GM23248 (cell line): Measurements from ENCODE around the gene SUN5. TPM values are rescaled to one million over a fixed set of nuclear protein-coding genes. Genes with fewer than 3 reads are reported as not detected.

ENCODE experiments used
- DNase-seq: peaks from one replicate; pipeline ENCODE4 v3.0.0-alpha.2; 2015
- H2AFZ ChIP-seq: fragments of 200-600 bp; sonication (generic); 2 replicates; pipeline ENCODE4 v1.6.1; 2016; ENCODE audit warnings: antibody characterized with exemption
- H3F3A ChIP-seq: fragments of 200-600 bp; sonication (generic); 2 replicates; pipeline ENCODE4 v1.6.1; 2016; ENCODE audit warnings: mild to moderate bottlenecking, antibody characterized with exemption, mixed run types; ENCODE audit not compliant: insufficient read depth
- H3K27ac ChIP-seq: fragments of 200-600 bp; sonication (generic); 2 replicates; pipeline ENCODE4 v1.5.1; 2016; ENCODE audit warnings: mild to moderate bottlenecking
- H3K27me3 ChIP-seq: fragments of 200-600 bp; sonication (generic); replicated peaks from 2 replicates; pipeline ENCODE4 v1.6.1; 2016; ENCODE audit warnings: mild to moderate bottlenecking; ENCODE audit not compliant: insufficient read depth
- H3K36me3 ChIP-seq: fragments of 200-600 bp; sonication (generic); 2 replicates; pipeline ENCODE4 v1.6.1; 2016; ENCODE audit warnings: low read depth, mild to moderate bottlenecking
- H3K4me1 ChIP-seq: fragments of 200-600 bp; sonication (generic); 2 replicates; pipeline ENCODE4 v1.6.1; 2016; ENCODE audit warnings: mild to moderate bottlenecking; ENCODE audit not compliant: insufficient read depth
- H3K4me2 ChIP-seq: fragments of 200-600 bp; sonication (generic); one replicate; pipeline ENCODE4 v1.6.1; 2016; ENCODE audit warnings: mild to moderate bottlenecking; ENCODE audit not compliant: unreplicated experiment
- H3K4me3 ChIP-seq: fragments of 200-600 bp; sonication (generic); 2 replicates; pipeline ENCODE4 v1.5.1; 2016; ENCODE audit warnings: mild to moderate bottlenecking
- H3K79me2 ChIP-seq: fragments of 200-600 bp; sonication (generic); 2 replicates; pipeline ENCODE4 v1.6.1; 2016; ENCODE audit warnings: mild to moderate bottlenecking; ENCODE audit not compliant: insufficient read depth
- H3K9ac ChIP-seq: fragments of 200-600 bp; sonication (generic); 2 replicates; pipeline ENCODE4 v1.6.1; 2016; ENCODE audit warnings: mild to moderate bottlenecking
- H3K9me2 ChIP-seq: fragments of 200-600 bp; sonication (generic); 2 replicates; pipeline ENCODE4 v1.6.1; 2016; ENCODE audit warnings: mixed run types, mild to moderate bottlenecking, moderate library complexity; ENCODE audit not compliant: insufficient read depth
- H3K9me3 ChIP-seq: fragments of 200-600 bp; sonication (generic); one replicate; pipeline ENCODE4 v1.6.1; 2017; ENCODE audit warnings: low read depth
- H4K20me1 ChIP-seq: fragments of 200-600 bp; sonication (generic); 2 replicates; pipeline ENCODE4 v1.6.0; 2016; ENCODE audit not compliant: insufficient read depth
- EZH2 ChIP-seq: fragments of 200-600 bp; sonication (generic); IDR thresholded peaks from 2 replicates; pipeline ENCODE4 v1.6.1; 2018; ENCODE audit warnings: antibody characterized with exemption, mild to moderate bottlenecking; ENCODE audit not compliant: insufficient read depth, poor library complexity, severe bottlenecking
- EZH2phosphoT487 ChIP-seq: fragments of 200-600 bp; sonication (generic); IDR thresholded peaks from 2 replicates; pipeline ENCODE4 v1.6.1; 2018; ENCODE audit warnings: antibody characterized with exemption, moderate library complexity, mild to moderate bottlenecking, low read depth; ENCODE audit not compliant: insufficient read depth
- WGBS, 2 experiments: methylation state at CpG; one replicate each; pipeline ENCODE4 v1.1.6; 2015 to 2017; ENCODE audit warnings: low lambda C conversion rate in 2 of 2, low coverage in 1 of 2; ENCODE audit errors: missing lambda C conversion rate in 2 of 2; 5-methylcytosine and 5-hydroxymethylcytosine counted together
- in situ Hi-C: fragments of 300-500 bp; cut with MboI; formaldehyde crosslinking; loops from 2 replicates; pipeline ENCODE4 v1.15.0; 2020
- polyA plus RNA-seq: library from polyadenylated mRNA; unstranded; fragments of >200 nt; fragmentation: Nextera tagmentation; extraction: Ambion mirVana; gene quantifications from 2 replicates; pipeline ENCODE4 v1.2.1, GENCODE V29; 2016
- total RNA-seq: library from RNA; depleted of rRNA; stranded (reverse); fragments of >200 nt; shearing (Covaris generic); gene quantifications from 2 replicates; pipeline ENCODE4 v1.2.3, GENCODE V29; 2014

The SUN5 gene
- total and polyA plus RNA-seq, 2 experiments from 2014 or later = not detected

DNA sequence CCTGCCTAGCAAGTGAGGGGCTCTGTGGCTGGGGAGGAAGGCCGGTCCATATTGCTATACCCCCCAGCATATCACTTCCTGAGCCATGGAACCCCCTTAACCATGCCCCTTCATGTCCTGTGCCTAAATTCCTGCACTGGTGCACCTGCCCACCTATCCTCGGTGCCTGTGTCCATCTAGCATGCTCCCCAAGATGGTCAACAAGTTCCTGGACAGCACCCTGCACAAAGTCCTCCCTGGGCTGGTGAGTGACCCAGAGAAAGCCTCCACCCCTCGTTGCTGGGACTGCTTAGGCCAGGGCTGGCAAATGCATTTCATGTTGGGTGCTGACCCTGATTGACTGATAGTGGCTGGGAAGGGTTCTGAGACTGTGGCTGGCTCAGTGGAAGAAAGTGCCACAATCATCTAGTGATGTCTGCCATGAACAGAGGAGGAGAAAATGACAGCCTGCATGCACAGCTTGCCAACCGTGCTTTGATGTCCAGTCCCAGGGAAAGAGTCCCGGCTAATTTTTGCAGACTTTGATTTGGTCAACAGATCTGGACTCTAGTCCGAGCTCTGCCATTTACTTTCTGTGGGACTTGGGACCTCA, 30.8 kb upstream of the SUN5 start:
- in situ Hi-C loops = no loop called here
- H3K36me3 ChIP-seq = no peaks in the 10 kb centered on the region
- H4K20me1 ChIP-seq = no peaks in the 10 kb centered on the region
- no peaks in the 10 kb centered on the region for H3K9me3 ChIP-seq
- H3K4me3 ChIP-seq = no peak overlapping the region
- H2AFZ ChIP-seq = no peak overlapping the region
- no peaks in the 10 kb centered on the region for H3K79me2 ChIP-seq
- H3K9ac ChIP-seq = no peak overlapping the region
- TF ChIP-seq EZH2 = no peak
- TF ChIP-seq EZH2phosphoT487 = no peak
- no peak for DNase-seq
- H3K4me1 ChIP-seq = no peaks in the 10 kb centered on the region
- no peaks in the 10 kb centered on the region; the same call in 1 of the 2 replicates for H3K27me3 ChIP-seq
- H3K27ac ChIP-seq = no peak overlapping the region
- no peak overlapping the region for H3K4me2 ChIP-seq
- no peaks in the 10 kb centered on the region for H3F3A ChIP-seq
- H3K9me2 ChIP-seq = no peaks in the 10 kb centered on the region
- WGBS, 2 experiments = 26 to 31% methylated on average over 6 of the region's 6 CpGs

GRCh38 chr20:33034115-33034514, 29.9 kb upstream of the SUN5 start:
- 44% methylated on average over 5 of the region's 5 CpGs for WGBS, 2 experiments
- TF ChIP-seq EZH2 (no peak), EZH2phosphoT487 (no peak)
- Histone ChIP-seq H3K4me1 (no peaks in the 10 kb centered on the region), H4K20me1 (no peaks in the 10 kb centered on the region), H3K9me3 (no peaks in the 10 kb centered on the region), H3K9ac (no peak overlapping the region), H3K9me2 (no peaks in the 10 kb centered on the region), H3K36me3 (no peaks in the 10 kb centered on the region), H3K4me2 (no peak overlapping the region), H3K27me3 (no peaks in the 10 kb centered on the region; the same call in 1 of the 2 replicates), H3K79me2 (no peaks in the 10 kb centered on the region), H2AFZ (no peak overlapping the region), H3F3A (no peaks in the 10 kb centered on the region), H3K4me3 (no peak overlapping the region), H3K27ac (no peak overlapping the region)
- in situ Hi-C loops = no loop called here
- no peak for DNase-seq

- no peak for DNase-seq
- no peaks in the 10 kb centered on the region for H3K9me2 ChIP-seq
- WGBS, 2 experiments = 23 to 25% methylated on average over 5 of the region's 5 CpGs
- H3F3A ChIP-seq = no peaks in the 10 kb centered on the region
- H3K36me3 ChIP-seq = no peaks in the 10 kb centered on the region
- H4K20me1 ChIP-seq = no peaks in the 10 kb centered on the region
- TF ChIP-seq EZH2 (no peak), EZH2phosphoT487 (no peak)
- no peaks in the 10 kb centered on the region for H3K4me1 ChIP-seq
- no peaks in the 10 kb centered on the region for H3K79me2 ChIP-seq
- H2AFZ ChIP-seq = no peak overlapping the region
- no peak overlapping the region for H3K4me3 ChIP-seq
- H3K4me2 ChIP-seq = no peak overlapping the region
- no peaks in the 10 kb centered on the region for H3K9me3 ChIP-seq
- no peak overlapping the region for H3K9ac ChIP-seq
- no peak overlapping the region for H3K27ac ChIP-seq
- H3K27me3 ChIP-seq = no peaks in the 10 kb centered on the region; the same call in 1 of the 2 replicates
- in situ Hi-C loops = no loop called here
Observed at GRCh38 chr20:33033381-33033780, 29.1 kb upstream of the SUN5 start.

DNA sequence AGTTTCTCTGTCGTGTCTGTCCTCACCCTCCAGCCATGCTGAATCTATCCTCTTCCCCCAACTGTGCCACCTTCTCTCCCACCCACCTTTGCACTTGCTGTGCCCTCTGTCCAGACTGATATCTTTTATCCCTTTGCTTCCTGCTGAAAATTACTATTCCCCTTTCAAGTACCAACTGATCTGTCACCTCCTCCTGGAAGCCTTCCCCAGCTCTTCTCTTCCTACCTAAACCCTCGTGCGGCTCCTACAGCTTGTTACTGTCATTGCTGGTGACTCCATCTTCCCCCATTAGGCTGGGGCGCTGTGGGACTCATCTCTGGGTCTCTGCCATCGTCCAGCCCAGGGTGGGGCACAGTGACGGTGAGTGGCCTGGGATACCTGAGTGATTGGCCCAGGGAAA, 28.3 kb upstream of the SUN5 start:
- Histone ChIP-seq H4K20me1 (no peaks in the 10 kb centered on the region), H3K27me3 (no peaks in the 10 kb centered on the region; the same call in 1 of the 2 replicates), H3F3A (no peaks in the 10 kb centered on the region), H3K4me1 (no peaks in the 10 kb centered on the region), H3K4me2 (no peak overlapping the region), H3K4me3 (no peak overlapping the region), H3K79me2 (no peaks in the 10 kb centered on the region), H3K9ac (no peak overlapping the region), H3K9me2 (no peaks in the 10 kb centered on the region), H3K27ac (no peak overlapping the region), H3K36me3 (no peaks in the 10 kb centered on the region), H3K9me3 (no peaks in the 10 kb centered on the region), H2AFZ (no peak overlapping the region)
- TF ChIP-seq EZH2 = no peak
- no peak for TF ChIP-seq EZH2phosphoT487
- 33 to 36% methylated on average over 6 of the region's 6 CpGs for WGBS, 2 experiments
- in situ Hi-C loops = no loop called here
- DNase-seq = no peak
